ENCODE measurements around the gene IFFO2. TPM values are rescaled to one million over a fixed set of nuclear protein-coding genes. Genes with fewer than 3 reads are reported as not detected.

The IFFO2 gene
- total RNA-seq, 1 experiment from 2014 or later: 15.7 TPM

- no peak for DNase-seq (ENCODE audit: low spot score)
- in situ Hi-C loops (cut with HindIII; ENCODE audit: low sequenced_read_pairs): no loop called here
Measured at GRCh38 chr1:18869847-18870594, 86.5 kb downstream of the IFFO2 start.

- in situ Hi-C loops (cut with HindIII; ENCODE audit: low sequenced_read_pairs): no loop called here
- no peak for DNase-seq (ENCODE audit: low spot score)
Measured at GRCh38 chr1:18868801-18869424, 87.6 kb downstream of the IFFO2 start.

GRCh38 chr1:18868354-18868753, 88.1 kb downstream of the IFFO2 start:
- no peak for DNase-seq (ENCODE audit: low spot score)
- in situ Hi-C loops (cut with HindIII; ENCODE audit: low sequenced_read_pairs): no loop called here

GRCh38 chr1:18866846-18867245, 89.6 kb downstream of the IFFO2 start:
- DNase-seq (ENCODE audit: low spot score): no peak

GRCh38 chr1:18866314-18866713, 90.2 kb downstream of the IFFO2 start:
- no peak for DNase-seq (ENCODE audit: low spot score)
- in situ Hi-C loops (cut with HindIII; ENCODE audit: low sequenced_read_pairs): no loop called here

More at GRCh38 chr1:18866846-18867245, 89.6 kb downstream of the IFFO2 start:
- in situ Hi-C loops (cut with HindIII; ENCODE audit: low sequenced_read_pairs): no loop called here

GRCh38 chr1:18865176-18865575, 91.3 kb downstream of the IFFO2 start:
- in situ Hi-C loops (cut with HindIII; ENCODE audit: low sequenced_read_pairs): no loop called here

GRCh38 chr1:18861590-18861989, 94.9 kb downstream of the IFFO2 start:
- no peak for DNase-seq (ENCODE audit: low spot score)
- in situ Hi-C loops (cut with HindIII; ENCODE audit: low sequenced_read_pairs): no loop called here

More at GRCh38 chr1:18865176-18865575, 91.3 kb downstream of the IFFO2 start:
- no peak for DNase-seq (ENCODE audit: low spot score)

GRCh38 chr1:18861082-18861481, 95.4 kb downstream of the IFFO2 start:
- in situ Hi-C loops (cut with HindIII; ENCODE audit: low sequenced_read_pairs): no loop called here
- no peak for DNase-seq (ENCODE audit: low spot score)

GRCh38 chr1:18859560-18859959, 96.9 kb downstream of the IFFO2 start, which contains the start of gene TAS1R2:
Gene TAS1R2, minus strand, starts transcription at chr1:18859660. Its CDS starts 0 bp downstream, at chr1:18859660.
- in situ Hi-C loops (cut with HindIII; ENCODE audit: low sequenced_read_pairs): no loop called here
- no peak for DNase-seq (ENCODE audit: low spot score)

GRCh38 chr1:18858070-18858688, 98.3 kb downstream of the IFFO2 start:
- in situ Hi-C loops (cut with HindIII; ENCODE audit: low sequenced_read_pairs): no loop called here
- DNase-seq (ENCODE audit: low spot score): no peak

- in situ Hi-C loops (cut with HindIII; ENCODE audit: low sequenced_read_pairs): no loop called here
- no peak for DNase-seq (ENCODE audit: low spot score)
Measured at GRCh38 chr1:18856435-18856834, 100.0 kb downstream of the IFFO2 start.

- in situ Hi-C loops (cut with HindIII; ENCODE audit: low sequenced_read_pairs): no loop called here
- no peak for DNase-seq (ENCODE audit: low spot score)
Measured at GRCh38 chr1:18855573-18855972, 100.9 kb downstream of the IFFO2 start.

- in situ Hi-C loops (cut with HindIII; ENCODE audit: low sequenced_read_pairs): no loop called here
- no peak for DNase-seq (ENCODE audit: low spot score)
Measured at GRCh38 chr1:18854331-18855025, 102.0 kb downstream of the IFFO2 start.

Other genes starting within 250 kb of the IFFO2 start
- gene TAS1R2, start 97.0 kb downstream of the IFFO2 start, total RNA-seq (2014; rRNA removed; shearing (Covaris generic)): not detected in 2 replicates
- gene ALDH4A1, start 54.1 kb downstream of the IFFO2 start, total RNA-seq (2014; rRNA removed; shearing (Covaris generic)): 40.5 and 51.4 TPM in 2 replicates

Measured in G401 (cell line).